SK-N-SH treated with all-trans-retinoic acid at 6 μM for 48 hours (cell line): ENCODE data around the gene MYO7A.
A peak's percentile ranks its signal among the peaks of the same experiment; 100 is the strongest.

Experiments used
- ATAC-seq: fragments of 200-7000 bp; cut with Tn5 transposase; 3 replicates; pipeline ENCODE4 v1.9.1; 2020; ENCODE audit warnings: mild to moderate bottlenecking, moderate library complexity
- ARNTL ChIP-seq: fragments of 450-650 bp; formaldehyde crosslinking; IDR thresholded peaks from 2 replicates; pipeline ENCODE4 v1.5.0; 2020; ENCODE audit warnings: low read depth, mild to moderate bottlenecking, moderate library complexity, borderline replicate concordance
- BACH2 ChIP-seq: fragments of 250-450 bp; sonication (Bioruptor Pico); IDR thresholded peaks from 2 replicates; pipeline ENCODE4 v1.9.0; 2021; ENCODE audit warnings: mild to moderate bottlenecking, borderline replicate concordance
- ESRRG ChIP-seq: fragments of 250-450 bp; sonication (Bioruptor Pico); IDR thresholded peaks from 2 replicates; pipeline ENCODE4 v1.6.1; 2021; ENCODE audit warnings: mild to moderate bottlenecking
- GLIS3 ChIP-seq: fragments of 250-450 bp; sonication (Bioruptor Pico); IDR thresholded peaks from 2 replicates; pipeline ENCODE4 v1.5.0; 2020; ENCODE audit warnings: mild to moderate bottlenecking, moderate library complexity
- ISL1 ChIP-seq: fragments of 250-450 bp; sonication (Bioruptor Pico); IDR thresholded peaks from 2 replicates; pipeline ENCODE4 v2.1.2; 2022; ENCODE audit warnings: mild to moderate bottlenecking, moderate library complexity
- OSR1 ChIP-seq: fragments of 250-450 bp; sonication (Bioruptor Pico); IDR thresholded peaks from 2 replicates; pipeline ENCODE4 v1.8.0; 2022; ENCODE audit warnings: moderate library complexity, mild to moderate bottlenecking, inconsistent platforms
- PPARA ChIP-seq: fragments of 250-450 bp; sonication (Bioruptor Pico); IDR thresholded peaks from 2 replicates; pipeline ENCODE4 v1.5.0; 2020; ENCODE audit warnings: mild to moderate bottlenecking, borderline replicate concordance
- RARB ChIP-seq: fragments of 250-450 bp; sonication (Bioruptor Pico); IDR thresholded peaks from 2 replicates; pipeline ENCODE4 v1.8.0; 2021; ENCODE audit warnings: mild to moderate bottlenecking, moderate library complexity
- TCF4 ChIP-seq: fragments of 250-450 bp; sonication (Bioruptor Pico); IDR thresholded peaks from 2 replicates; pipeline ENCODE4 v1.8.0; 2021; ENCODE audit warnings: mild to moderate bottlenecking, moderate library complexity, borderline replicate concordance
- TOX ChIP-seq: fragments of 250-450 bp; sonication (Bioruptor Pico); IDR thresholded peaks from 2 replicates; pipeline ENCODE4 v1.8.0; 2021; ENCODE audit warnings: mild to moderate bottlenecking, moderate library complexity, borderline replicate concordance
- ZFP3 ChIP-seq: fragments of 250-450 bp; sonication (Bioruptor Pico); IDR thresholded peaks from 2 replicates; pipeline ENCODE4 v1.5.0; 2020; ENCODE audit warnings: mild to moderate bottlenecking, moderate library complexity
- ZFP30 ChIP-seq: fragments of 450-650 bp; formaldehyde crosslinking; IDR thresholded peaks from 2 replicates; pipeline ENCODE4 v1.5.0; 2022; ENCODE audit warnings: mild to moderate bottlenecking, moderate library complexity
- ZNF565 ChIP-seq: fragments of 450-650 bp; formaldehyde crosslinking; conservative IDR thresholded peaks from 2 replicates; pipeline ENCODE4 v1.5.0; 2020; ENCODE audit warnings: low read depth, mild to moderate bottlenecking, moderate library complexity
- ZNF8 ChIP-seq: fragments of 450-650 bp; formaldehyde crosslinking; IDR thresholded peaks from 2 replicates; pipeline ENCODE4 v1.5.0; 2020; ENCODE audit warnings: mild to moderate bottlenecking, moderate library complexity
- TF ChIP-seq, protein P1 (sequence below): fragments of 250-450 bp; sonication (Bioruptor Pico); IDR thresholded peaks from 2 replicates; pipeline ENCODE4 v1.5.0; 2020; ENCODE audit warnings: mild to moderate bottlenecking, moderate library complexity
- TF ChIP-seq, protein P2 (sequence below): fragments of 250-450 bp; sonication (Bioruptor Pico); IDR thresholded peaks from 2 replicates; pipeline ENCODE4 v1.8.0; 2020; ENCODE audit warnings: mild to moderate bottlenecking, moderate library complexity, borderline replicate concordance
- TF ChIP-seq, protein P3 (sequence below): fragments of 250-450 bp; sonication (Bioruptor Pico); IDR thresholded peaks from 2 replicates; pipeline ENCODE4 v1.5.1; 2020; ENCODE audit warnings: low read depth, mild to moderate bottlenecking, moderate library complexity
- TF ChIP-seq, protein P4 (sequence below): fragments of 250-450 bp; sonication (Bioruptor Pico); IDR thresholded peaks from 2 replicates; pipeline ENCODE4 v1.5.1; 2021; ENCODE audit warnings: mild to moderate bottlenecking, moderate library complexity
- TF ChIP-seq, protein P5 (sequence below): fragments of 250-450 bp; sonication (Bioruptor Pico); IDR thresholded peaks from 2 replicates; pipeline ENCODE4 v1.8.0; 2021; ENCODE audit warnings: low read depth, mild to moderate bottlenecking, moderate library complexity, borderline replicate concordance

Gene MYO7A

DNA sequence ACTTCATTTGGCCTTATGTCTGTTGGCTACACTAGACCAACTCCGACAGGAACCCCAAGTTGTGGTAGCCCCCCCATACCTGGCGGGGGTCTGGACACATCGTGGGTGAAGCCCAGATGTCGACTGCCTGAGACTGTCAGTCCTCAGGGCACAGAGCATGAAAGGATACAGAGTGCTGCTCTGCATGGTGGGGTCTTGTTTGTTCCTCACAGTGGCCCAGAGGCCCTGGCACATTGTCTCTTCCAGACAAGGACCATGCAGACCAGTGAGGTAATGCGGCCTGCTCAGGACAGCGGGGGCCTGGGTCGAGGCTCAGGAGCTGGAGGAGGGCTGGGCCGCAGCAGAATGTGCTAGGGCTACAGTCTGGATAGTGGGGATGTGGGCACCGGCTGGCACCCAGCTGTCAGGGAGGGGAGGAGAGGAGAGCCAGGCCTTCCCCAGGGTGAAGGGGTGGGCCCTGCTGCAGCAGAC, 46.6 kb upstream of the MYO7A start:
- TF ChIP-seq, protein P1, sequence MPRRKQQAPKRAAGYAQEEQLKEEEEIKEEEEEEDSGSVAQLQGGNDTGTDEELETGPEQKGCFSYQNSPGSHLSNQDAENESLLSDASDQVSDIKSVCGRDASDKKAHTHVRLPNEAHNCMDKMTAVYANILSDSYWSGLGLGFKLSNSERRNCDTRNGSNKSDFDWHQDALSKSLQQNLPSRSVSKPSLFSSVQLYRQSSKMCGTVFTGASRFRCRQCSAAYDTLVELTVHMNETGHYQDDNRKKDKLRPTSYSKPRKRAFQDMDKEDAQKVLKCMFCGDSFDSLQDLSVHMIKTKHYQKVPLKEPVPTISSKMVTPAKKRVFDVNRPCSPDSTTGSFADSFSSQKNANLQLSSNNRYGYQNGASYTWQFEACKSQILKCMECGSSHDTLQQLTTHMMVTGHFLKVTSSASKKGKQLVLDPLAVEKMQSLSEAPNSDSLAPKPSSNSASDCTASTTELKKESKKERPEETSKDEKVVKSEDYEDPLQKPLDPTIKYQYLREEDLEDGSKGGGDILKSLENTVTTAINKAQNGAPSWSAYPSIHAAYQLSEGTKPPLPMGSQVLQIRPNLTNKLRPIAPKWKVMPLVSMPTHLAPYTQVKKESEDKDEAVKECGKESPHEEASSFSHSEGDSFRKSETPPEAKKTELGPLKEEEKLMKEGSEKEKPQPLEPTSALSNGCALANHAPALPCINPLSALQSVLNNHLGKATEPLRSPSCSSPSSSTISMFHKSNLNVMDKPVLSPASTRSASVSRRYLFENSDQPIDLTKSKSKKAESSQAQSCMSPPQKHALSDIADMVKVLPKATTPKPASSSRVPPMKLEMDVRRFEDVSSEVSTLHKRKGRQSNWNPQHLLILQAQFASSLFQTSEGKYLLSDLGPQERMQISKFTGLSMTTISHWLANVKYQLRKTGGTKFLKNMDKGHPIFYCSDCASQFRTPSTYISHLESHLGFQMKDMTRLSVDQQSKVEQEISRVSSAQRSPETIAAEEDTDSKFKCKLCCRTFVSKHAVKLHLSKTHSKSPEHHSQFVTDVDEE (CRISPR knock-in tag), result no peak
- TF ChIP-seq ZFP30 (CRISPR knock-in tag) (no peak), ZNF8 (CRISPR knock-in tag) (no peak), OSR1 (CRISPR knock-in tag) (no peak), ESRRG (CRISPR knock-in tag) (no peak), BACH2 (CRISPR knock-in tag) (no peak), PPARA (CRISPR knock-in tag) (no peak), ZNF565 (no peak), TOX (CRISPR knock-in tag) (no peak), ZFP3 (CRISPR knock-in tag) (no peak), TCF4 (CRISPR knock-in tag) (no peak), RARB (no peak)
- TF ChIP-seq, protein P2, sequence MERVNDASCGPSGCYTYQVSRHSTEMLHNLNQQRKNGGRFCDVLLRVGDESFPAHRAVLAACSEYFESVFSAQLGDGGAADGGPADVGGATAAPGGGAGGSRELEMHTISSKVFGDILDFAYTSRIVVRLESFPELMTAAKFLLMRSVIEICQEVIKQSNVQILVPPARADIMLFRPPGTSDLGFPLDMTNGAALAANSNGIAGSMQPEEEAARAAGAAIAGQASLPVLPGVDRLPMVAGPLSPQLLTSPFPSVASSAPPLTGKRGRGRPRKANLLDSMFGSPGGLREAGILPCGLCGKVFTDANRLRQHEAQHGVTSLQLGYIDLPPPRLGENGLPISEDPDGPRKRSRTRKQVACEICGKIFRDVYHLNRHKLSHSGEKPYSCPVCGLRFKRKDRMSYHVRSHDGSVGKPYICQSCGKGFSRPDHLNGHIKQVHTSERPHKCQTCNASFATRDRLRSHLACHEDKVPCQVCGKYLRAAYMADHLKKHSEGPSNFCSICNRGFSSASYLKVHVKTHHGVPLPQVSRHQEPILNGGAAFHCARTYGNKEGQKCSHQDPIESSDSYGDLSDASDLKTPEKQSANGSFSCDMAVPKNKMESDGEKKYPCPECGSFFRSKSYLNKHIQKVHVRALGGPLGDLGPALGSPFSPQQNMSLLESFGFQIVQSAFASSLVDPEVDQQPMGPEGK (CRISPR knock-in tag), result no peak
- TF ChIP-seq, protein P3, sequence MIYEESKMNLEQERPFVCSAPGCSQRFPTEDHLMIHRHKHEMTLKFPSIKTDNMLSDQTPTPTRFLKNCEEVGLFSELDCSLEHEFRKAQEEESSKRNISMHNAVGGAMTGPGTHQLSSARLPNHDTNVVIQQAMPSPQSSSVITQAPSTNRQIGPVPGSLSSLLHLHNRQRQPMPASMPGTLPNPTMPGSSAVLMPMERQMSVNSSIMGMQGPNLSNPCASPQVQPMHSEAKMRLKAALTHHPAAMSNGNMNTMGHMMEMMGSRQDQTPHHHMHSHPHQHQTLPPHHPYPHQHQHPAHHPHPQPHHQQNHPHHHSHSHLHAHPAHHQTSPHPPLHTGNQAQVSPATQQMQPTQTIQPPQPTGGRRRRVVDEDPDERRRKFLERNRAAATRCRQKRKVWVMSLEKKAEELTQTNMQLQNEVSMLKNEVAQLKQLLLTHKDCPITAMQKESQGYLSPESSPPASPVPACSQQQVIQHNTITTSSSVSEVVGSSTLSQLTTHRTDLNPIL, result no peak
- TF ChIP-seq, protein P4, sequence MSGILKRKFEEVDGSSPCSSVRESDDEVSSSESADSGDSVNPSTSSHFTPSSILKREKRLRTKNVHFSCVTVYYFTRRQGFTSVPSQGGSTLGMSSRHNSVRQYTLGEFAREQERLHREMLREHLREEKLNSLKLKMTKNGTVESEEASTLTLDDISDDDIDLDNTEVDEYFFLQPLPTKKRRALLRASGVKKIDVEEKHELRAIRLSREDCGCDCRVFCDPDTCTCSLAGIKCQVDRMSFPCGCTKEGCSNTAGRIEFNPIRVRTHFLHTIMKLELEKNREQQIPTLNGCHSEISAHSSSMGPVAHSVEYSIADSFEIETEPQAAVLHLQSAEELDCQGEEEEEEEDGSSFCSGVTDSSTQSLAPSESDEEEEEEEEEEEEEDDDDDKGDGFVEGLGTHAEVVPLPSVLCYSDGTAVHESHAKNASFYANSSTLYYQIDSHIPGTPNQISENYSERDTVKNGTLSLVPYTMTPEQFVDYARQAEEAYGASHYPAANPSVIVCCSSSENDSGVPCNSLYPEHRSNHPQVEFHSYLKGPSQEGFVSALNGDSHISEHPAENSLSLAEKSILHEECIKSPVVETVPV (CRISPR knock-in tag), result no peak
- TF ChIP-seq, protein P5, sequence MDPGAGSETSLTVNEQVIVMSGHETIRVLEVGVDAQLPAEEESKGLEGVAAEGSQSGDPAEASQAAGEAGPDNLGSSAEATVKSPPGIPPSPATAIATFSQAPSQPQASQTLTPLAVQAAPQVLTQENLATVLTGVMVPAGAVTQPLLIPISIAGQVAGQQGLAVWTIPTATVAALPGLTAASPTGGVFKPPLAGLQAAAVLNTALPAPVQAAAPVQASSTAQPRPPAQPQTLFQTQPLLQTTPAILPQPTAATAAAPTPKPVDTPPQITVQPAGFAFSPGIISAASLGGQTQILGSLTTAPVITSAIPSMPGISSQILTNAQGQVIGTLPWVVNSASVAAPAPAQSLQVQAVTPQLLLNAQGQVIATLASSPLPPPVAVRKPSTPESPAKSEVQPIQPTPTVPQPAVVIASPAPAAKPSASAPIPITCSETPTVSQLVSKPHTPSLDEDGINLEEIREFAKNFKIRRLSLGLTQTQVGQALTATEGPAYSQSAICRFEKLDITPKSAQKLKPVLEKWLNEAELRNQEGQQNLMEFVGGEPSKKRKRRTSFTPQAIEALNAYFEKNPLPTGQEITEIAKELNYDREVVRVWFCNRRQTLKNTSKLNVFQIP, result no peak
- no peak; the same call in 2 of the 3 replicates for ATAC-seq

DNA sequence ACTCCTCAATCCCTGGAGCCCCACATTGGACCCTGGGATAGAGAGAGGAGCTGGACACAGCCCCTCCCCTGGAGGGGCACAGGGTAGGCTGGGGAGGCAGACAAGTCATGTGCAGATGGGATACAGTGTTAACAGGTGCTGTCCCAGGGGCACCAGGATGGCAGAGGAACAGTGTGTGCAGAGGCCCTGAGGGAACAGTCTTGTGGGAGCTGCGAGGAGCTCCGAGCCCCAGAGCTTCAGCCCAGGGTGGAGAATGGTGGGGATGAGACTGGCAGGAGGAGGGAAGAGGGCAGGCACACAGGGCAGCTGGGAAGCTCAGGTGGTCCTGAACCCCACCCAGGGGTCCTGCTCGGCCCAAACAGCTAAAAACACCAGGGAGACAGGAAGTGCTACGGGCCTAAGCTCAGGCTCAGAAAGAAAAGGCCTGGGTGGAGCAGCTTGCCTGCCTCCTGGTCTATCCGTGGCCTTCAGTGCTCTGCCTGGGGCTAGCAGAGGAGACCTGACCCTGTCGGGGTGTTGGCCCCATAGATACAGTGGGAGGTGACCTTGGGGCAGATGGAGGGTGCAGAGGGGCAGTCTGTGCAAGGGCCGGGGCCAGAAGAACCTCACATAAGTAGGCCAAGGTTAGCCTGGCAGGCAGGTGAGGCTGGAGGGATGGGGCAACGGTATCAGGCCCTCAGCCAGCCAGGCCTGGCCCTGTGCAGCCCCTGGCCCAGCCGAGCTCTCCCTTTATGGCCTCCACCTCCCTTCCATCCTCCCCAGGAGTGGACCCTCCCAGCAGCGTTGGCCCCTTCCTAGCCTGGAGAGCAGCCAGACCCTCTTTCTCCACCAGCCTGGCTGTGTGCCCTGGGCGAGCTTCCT, 45.8 kb upstream of the MYO7A start:
- TF ChIP-seq ISL1 (CRISPR knock-in tag) (no peak), RARB (no peak), ZFP3 (CRISPR knock-in tag) (no peak), TOX (CRISPR knock-in tag) (no peak), OSR1 (CRISPR knock-in tag) (no peak), TCF4 (CRISPR knock-in tag) (no peak), BACH2 (CRISPR knock-in tag) (no peak), GLIS3 (CRISPR knock-in tag) (no peak), ZFP30 (CRISPR knock-in tag) (no peak), ZNF8 (CRISPR knock-in tag) (no peak), ARNTL (CRISPR knock-in tag) (no peak)
- TF ChIP-seq, protein P3, result no peak
- TF ChIP-seq, protein P5, result no peak
- TF ChIP-seq, all 23 proteins: peak for 0
- 0 out of 3 replicates have a peak, but pooled peaks have one; percentile 15 for ATAC-seq
